HG02798 (cell line): ENCODE results near the gene PTPRN2.

Experiments
- ATAC-seq: cut with Tn5 transposase; IDR thresholded peaks from one replicate; pipeline ENCODE4 v1.9.1; 2021; ENCODE audit warnings: mild to moderate bottlenecking; ENCODE audit not compliant: unreplicated experiment, poor library complexity

Gene PTPRN2

GRCh38 chr7:158266817-158267741 lies 320.5 kb downstream of the PTPRN2 start:
- ATAC-seq = no peak

GRCh38 chr7:158266426-158266816 lies 321.2 kb downstream of the PTPRN2 start:
- no peak for ATAC-seq

- ATAC-seq = no peak
Observed at GRCh38 chr7:158265743-158266080, 321.9 kb downstream of the PTPRN2 start.

- no peak for ATAC-seq
Observed at GRCh38 chr7:158264881-158265742, 322.5 kb downstream of the PTPRN2 start.

- ATAC-seq = no peak
Observed at GRCh38 chr7:158263964-158264748, 323.5 kb downstream of the PTPRN2 start.

- ATAC-seq = no peak
Observed at GRCh38 chr7:158263110-158263963, 324.3 kb downstream of the PTPRN2 start.

- no peak for ATAC-seq
Observed at GRCh38 chr7:158262284-158263109, 325.1 kb downstream of the PTPRN2 start.

GRCh38 chr7:158261362-158262235 lies 326.0 kb downstream of the PTPRN2 start:
- no peak for ATAC-seq

- ATAC-seq = no peak
Observed at GRCh38 chr7:158260567-158261361, 326.9 kb downstream of the PTPRN2 start.

GRCh38 chr7:158259671-158260418 lies 327.8 kb downstream of the PTPRN2 start:
- ATAC-seq = no peak

- ATAC-seq = no peak
Observed at GRCh38 chr7:158259141-158259540, 328.5 kb downstream of the PTPRN2 start.

- ATAC-seq = no peak
Observed at GRCh38 chr7:158258411-158259130, 329.1 kb downstream of the PTPRN2 start.

GRCh38 chr7:158257516-158258410 lies 329.9 kb downstream of the PTPRN2 start:
- no peak for ATAC-seq

GRCh38 chr7:158257001-158257400 lies 330.6 kb downstream of the PTPRN2 start:
- no peak for ATAC-seq
